DND-41 (cell line): ENCODE data around the gene GLIS2.

ENCODE experiments used
- CTCF ChIP-seq: IDR thresholded peaks from 2 replicates; pipeline ENCODE4 v1.5.1; 2012; ENCODE audit warnings: borderline replicate concordance, low read length, moderate library complexity, mild to moderate bottlenecking; ENCODE audit not compliant: poor library complexity, severe bottlenecking; ENCODE audit errors: extremely low read depth
- EZH2 ChIP-seq: IDR thresholded peaks from 3 replicates; pipeline ENCODE4 v1.6.1; 2012; ENCODE audit warnings: borderline replicate concordance, low read depth, mild to moderate bottlenecking, moderate library complexity, low read length, inconsistent platforms; ENCODE audit not compliant: severe bottlenecking

GRCh38 chr16:4270091-4270490 lies 45.8 kb upstream of the GLIS2 start:
- TF ChIP-seq CTCF = no peak
- no peak for TF ChIP-seq EZH2
